K562 treated with DMSO at 1 percent for 48 hours (cell line): Measurements from ENCODE around the gene BPHL. TPM values are rescaled to one million over a fixed set of nuclear protein-coding genes. Genes with fewer than 3 reads are reported as not detected.

Experiments
- total RNA-seq: library from RNA; unstranded; fragments of 300-600 nt; gene quantifications from 2 replicates; pipeline ENCODE4 v1.2.3, GENCODE V29; 2022; ENCODE audit warnings: low replicate concordance; ENCODE audit errors: extremely low read depth

Gene BPHL
- total RNA-seq = not detected in 2 replicates

DNA sequence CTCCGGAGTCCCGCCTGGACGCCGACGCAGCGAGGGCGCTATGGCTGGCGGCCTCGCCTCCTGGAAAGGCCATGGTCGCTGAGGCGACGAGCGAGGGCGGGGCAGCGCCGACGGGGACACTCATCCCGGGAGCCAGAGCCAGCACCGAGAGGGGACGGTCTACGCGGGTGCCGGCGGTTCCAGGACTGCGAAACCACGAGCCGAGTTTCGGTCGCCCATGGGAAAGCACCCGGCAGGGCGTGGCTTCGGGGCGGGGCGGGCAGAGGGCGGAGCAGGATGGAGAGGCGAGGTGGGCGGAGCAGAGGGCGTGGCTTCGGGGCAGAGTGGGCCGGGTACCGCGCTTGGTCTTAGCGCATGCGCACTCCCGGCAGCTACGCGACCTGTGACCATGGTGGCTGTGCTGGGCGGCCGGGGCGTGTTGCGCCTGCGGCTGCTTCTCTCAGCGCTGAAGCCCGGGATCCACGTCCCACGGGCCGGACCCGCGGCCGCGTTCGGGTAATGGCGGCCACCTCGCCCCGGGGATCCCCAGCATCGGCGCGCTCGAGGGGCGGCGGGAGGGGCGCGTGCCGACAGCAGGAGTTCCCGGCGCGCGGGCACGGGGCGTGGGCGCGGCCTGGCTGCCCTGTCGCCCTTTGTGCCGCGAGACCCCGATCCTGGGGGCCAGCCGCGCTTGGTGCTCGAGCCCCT is at the start of gene BPHL:
Gene BPHL (plus strand): TSS at position 359 of the 687 bp plus-strand sequence. CDS start 30 bp downstream, at position 389.

GRCh38 chr6:3157131-3157933 is 38.8 kb downstream of the BPHL start, which contains the start of gene TUBB2A:
Gene TUBB2A (minus strand): TSS chr6:3157544. CDS start chr6:3157463, 81 bp downstream.

Other genes starting within 250 kb of the BPHL start
- gene SERPINB9, start 215.4 kb upstream of the BPHL start, total RNA-seq = not detected in 2 replicates
- not detected in 2 replicates for gene SERPINB6, start 147.1 kb upstream of the BPHL start, total RNA-seq
- not detected in 2 replicates for gene NQO2, start 118.8 kb upstream of the BPHL start, total RNA-seq
- gene RIPK1, start 50.2 kb upstream of the BPHL start, total RNA-seq = not detected in 2 replicates
- 266 TPM in 1 of 2 replicates, not detected in the other for gene TUBB2A, start 38.8 kb downstream of the BPHL start, total RNA-seq
- gene TUBB2B, start 108.9 kb downstream of the BPHL start, total RNA-seq = not detected in 2 replicates
- gene PSMG4, start 140.2 kb downstream of the BPHL start, total RNA-seq = not detected in 2 replicates